Measurements from ENCODE around the gene GPLD1. TPM values are rescaled to one million over a fixed set of nuclear protein-coding genes. Genes with fewer than 3 reads are reported as not detected.

Gene GPLD1
- total RNA-seq (1 to 10 TPM; 7.3 to 8.2 TPM), polyA plus RNA-seq (1 to 10 TPM in 1 of 2 donors, under 1 TPM in 1; 0.50 to 4.5 TPM)
- long read RNA-seq, donor 1, partial matches to known transcripts = 3 of 8 reads
- long read RNA-seq, donor 1, other reads (novel, unspliced or antisense) = 5 of 8 reads
- long read RNA-seq, donor 2, partial matches to known transcripts = 1 of 6 reads
- long read RNA-seq, donor 2, other reads (novel, unspliced or antisense) = 5 of 6 reads

GRCh38 chr6:24489470-24489869 lies at the start of gene GPLD1:
Gene GPLD1 (minus strand): TSS chr6:24489578. CDS start chr6:24489511, 67 bp downstream.
- 91 to 93% methylated on average over 6 of the region's 6 CpGs for WGBS, 2 donors
- no peaks in the 10 kb centered on the region for H3K4me1 ChIP-seq (ENCODE audit: control insufficient read depth in 1 of 2, insufficient read depth in 2 of 2, low read length in 2 of 2)
- H3K4me3 ChIP-seq (ENCODE audit: low read length in 2 of 2) = no peak within 1 kb of the TSS
- no peak for DNase-seq
- no peak for ATAC-seq (ENCODE audit: low FRiP score)
- no peaks in the 10 kb centered on the region for H3K9me3 ChIP-seq (ENCODE audit: control insufficient read depth, low read length)
- H3K27me3 ChIP-seq (ENCODE audit: control insufficient read depth in 1 of 2, insufficient read depth in 2 of 2, low read length in 1 of 2) = no peaks in the 10 kb centered on the region
- intact Hi-C loops (cut with DNase I) = no loop called here
- no peak within 1 kb of the TSS for H3K27ac ChIP-seq (ENCODE audit: low read depth in 1 of 2, low read length in 2 of 2)
- no peaks in the 10 kb centered on the region for H3K36me3 ChIP-seq (ENCODE audit: control insufficient read depth in 1 of 2, insufficient read depth in 2 of 2, low read length in 1 of 2)

- DNase-seq (no peak), ATAC-seq (ENCODE audit: low FRiP score) (no peak)
- 94% methylated on average over 8 of the region's 8 CpGs for WGBS, 2 donors
- intact Hi-C loops (cut with DNase I) = no loop called here
- no peak overlapping the region for H3K27ac ChIP-seq (ENCODE audit: low read depth in 1 of 2, low read length in 2 of 2)
- H3K27me3 ChIP-seq (ENCODE audit: control insufficient read depth in 1 of 2, insufficient read depth in 2 of 2, low read length in 1 of 2) = no peaks in the 10 kb centered on the region
- peaks cover 0 to 6% of the 10 kb centered on the region in 2 donors for H3K36me3 ChIP-seq (ENCODE audit: control insufficient read depth in 1 of 2, insufficient read depth in 2 of 2, low read length in 1 of 2)
- H3K4me3 ChIP-seq (ENCODE audit: low read length in 2 of 2) = no peak overlapping the region
- H3K4me1 ChIP-seq (ENCODE audit: control insufficient read depth in 1 of 2, insufficient read depth in 2 of 2, low read length in 2 of 2) = no peaks in the 10 kb centered on the region
- H3K9me3 ChIP-seq (ENCODE audit: control insufficient read depth, low read length) = no peaks in the 10 kb centered on the region
These were observed 48.5 kb upstream of the GPLD1 start for GRCh38 chr6:24537771-24538385.

GRCh38 chr6:24537082-24537699 lies 47.8 kb upstream of the GPLD1 start:
- Histone ChIP-seq H3K36me3 (ENCODE audit: control insufficient read depth in 1 of 2, insufficient read depth in 2 of 2, low read length in 1 of 2) (peaks cover 0 to 6% of the 10 kb centered on the region in 2 donors), H3K9me3 (ENCODE audit: control insufficient read depth, low read length) (no peaks in the 10 kb centered on the region), H3K27me3 (ENCODE audit: control insufficient read depth in 1 of 2, insufficient read depth in 2 of 2, low read length in 1 of 2) (no peaks in the 10 kb centered on the region), H3K4me3 (ENCODE audit: low read length in 2 of 2) (no peak overlapping the region), H3K27ac (ENCODE audit: low read depth in 1 of 2, low read length in 2 of 2) (no peak overlapping the region), H3K4me1 (ENCODE audit: control insufficient read depth in 1 of 2, insufficient read depth in 2 of 2, low read length in 2 of 2) (no peaks in the 10 kb centered on the region)
- intact Hi-C loops (cut with DNase I) = no loop called here
- 66 to 70% methylated on average over 8 of the region's 8 CpGs for WGBS, 2 donors
- DNase-seq = no peak
- no peak for ATAC-seq (ENCODE audit: low FRiP score)

GRCh38 chr6:24536466-24536865 lies 47.1 kb upstream of the GPLD1 start:
- DNase-seq = no peak
- intact Hi-C loops (cut with DNase I) = no loop called here
- no peak overlapping the region for H3K4me3 ChIP-seq (ENCODE audit: low read length in 2 of 2)
- H3K4me1 ChIP-seq (ENCODE audit: control insufficient read depth in 1 of 2, insufficient read depth in 2 of 2, low read length in 2 of 2) = no peaks in the 10 kb centered on the region
- H3K9me3 ChIP-seq (ENCODE audit: control insufficient read depth, low read length) = no peaks in the 10 kb centered on the region
- H3K27ac ChIP-seq (ENCODE audit: low read depth in 1 of 2, low read length in 2 of 2) = no peak overlapping the region
- H3K27me3 ChIP-seq (ENCODE audit: control insufficient read depth in 1 of 2, insufficient read depth in 2 of 2, low read length in 1 of 2) = no peaks in the 10 kb centered on the region
- WGBS, 2 donors = 52 to 61% methylated on average over 4 of the region's 4 CpGs
- ATAC-seq (ENCODE audit: low FRiP score) = no peak
- peaks cover 0 to 6% of the 10 kb centered on the region in 2 donors for H3K36me3 ChIP-seq (ENCODE audit: control insufficient read depth in 1 of 2, insufficient read depth in 2 of 2, low read length in 1 of 2)

- DNase-seq = no peak
- Histone ChIP-seq H3K27me3 (ENCODE audit: control insufficient read depth in 1 of 2, insufficient read depth in 2 of 2, low read length in 1 of 2) (no peaks in the 10 kb centered on the region), H3K27ac (ENCODE audit: low read depth in 1 of 2, low read length in 2 of 2) (no peak overlapping the region), H3K4me1 (ENCODE audit: control insufficient read depth in 1 of 2, insufficient read depth in 2 of 2, low read length in 2 of 2) (no peaks in the 10 kb centered on the region), H3K4me3 (ENCODE audit: low read length in 2 of 2) (no peak overlapping the region), H3K36me3 (ENCODE audit: control insufficient read depth in 1 of 2, insufficient read depth in 2 of 2, low read length in 1 of 2) (peaks cover 0 to 6% of the 10 kb centered on the region in 2 donors), H3K9me3 (ENCODE audit: control insufficient read depth, low read length) (no peaks in the 10 kb centered on the region)
- WGBS, 2 donors = 83 to 98% methylated on average over 3 of the region's 3 CpGs
- intact Hi-C loops (cut with DNase I) = no loop called here
- no peak for ATAC-seq (ENCODE audit: low FRiP score)
These were observed 45.8 kb upstream of the GPLD1 start for GRCh38 chr6:24535210-24535609.

- Histone ChIP-seq H3K4me3 (ENCODE audit: low read length in 2 of 2) (no peak overlapping the region), H3K4me1 (ENCODE audit: control insufficient read depth in 1 of 2, insufficient read depth in 2 of 2, low read length in 2 of 2) (no peaks in the 10 kb centered on the region), H3K36me3 (ENCODE audit: control insufficient read depth in 1 of 2, insufficient read depth in 2 of 2, low read length in 1 of 2) (peaks cover 0 to 6% of the 10 kb centered on the region in 2 donors), H3K27ac (ENCODE audit: low read depth in 1 of 2, low read length in 2 of 2) (no peak overlapping the region), H3K27me3 (ENCODE audit: control insufficient read depth in 1 of 2, insufficient read depth in 2 of 2, low read length in 1 of 2) (no peaks in the 10 kb centered on the region), H3K9me3 (ENCODE audit: control insufficient read depth, low read length) (no peaks in the 10 kb centered on the region)
- ATAC-seq (ENCODE audit: low FRiP score) (no peak), DNase-seq (no peak)
- intact Hi-C loops (cut with DNase I) = no loop called here
- WGBS, 2 donors = 95 to 98% methylated on average over 5 of the region's 5 CpGs
These were observed 45.0 kb upstream of the GPLD1 start for GRCh38 chr6:24534329-24534728.

- H3K4me1 ChIP-seq (ENCODE audit: control insufficient read depth in 1 of 2, insufficient read depth in 2 of 2, low read length in 2 of 2) = no peaks in the 10 kb centered on the region
- H3K27ac ChIP-seq (ENCODE audit: low read depth in 1 of 2, low read length in 2 of 2) = no peak overlapping the region
- DNase-seq = no peak
- no peak overlapping the region for H3K4me3 ChIP-seq (ENCODE audit: low read length in 2 of 2)
- intact Hi-C loops (cut with DNase I) = no loop called here
- H3K27me3 ChIP-seq (ENCODE audit: control insufficient read depth in 1 of 2, insufficient read depth in 2 of 2, low read length in 1 of 2) = no peaks in the 10 kb centered on the region
- ATAC-seq (ENCODE audit: low FRiP score) = no peak
- H3K36me3 ChIP-seq (ENCODE audit: control insufficient read depth in 1 of 2, insufficient read depth in 2 of 2, low read length in 1 of 2) = peaks cover 2 to 4% of the 10 kb centered on the region in 2 donors
- no peaks in the 10 kb centered on the region for H3K9me3 ChIP-seq (ENCODE audit: control insufficient read depth, low read length)
- WGBS, 2 donors = 93 to 95% methylated on average over 1 of the region's 1 CpG
These were observed 40.6 kb upstream of the GPLD1 start for GRCh38 chr6:24529985-24530384.

GRCh38 chr6:24524805-24525204 lies 35.4 kb upstream of the GPLD1 start:
- Histone ChIP-seq H3K36me3 (ENCODE audit: control insufficient read depth in 1 of 2, insufficient read depth in 2 of 2, low read length in 1 of 2) (peaks cover 0 to 5% of the 10 kb centered on the region in 2 donors), H3K4me1 (ENCODE audit: control insufficient read depth in 1 of 2, insufficient read depth in 2 of 2, low read length in 2 of 2) (no peaks in the 10 kb centered on the region), H3K4me3 (ENCODE audit: low read length in 2 of 2) (no peak overlapping the region), H3K9me3 (ENCODE audit: control insufficient read depth, low read length) (no peaks in the 10 kb centered on the region), H3K27me3 (ENCODE audit: control insufficient read depth in 1 of 2, insufficient read depth in 2 of 2, low read length in 1 of 2) (no peaks in the 10 kb centered on the region), H3K27ac (ENCODE audit: low read depth in 1 of 2, low read length in 2 of 2) (no peak overlapping the region)
- ATAC-seq (ENCODE audit: low FRiP score) = no peak
- 57 to 62% methylated on average over 5 of the region's 5 CpGs for WGBS, 2 donors
- intact Hi-C loops (cut with DNase I) = no loop called here
- no peak for DNase-seq

GRCh38 chr6:24524329-24524728 lies 35.0 kb upstream of the GPLD1 start:
- Histone ChIP-seq H3K4me3 (ENCODE audit: low read length in 2 of 2) (no peak overlapping the region), H3K36me3 (ENCODE audit: control insufficient read depth in 1 of 2, insufficient read depth in 2 of 2, low read length in 1 of 2) (peaks cover 0 to 5% of the 10 kb centered on the region in 2 donors), H3K27me3 (ENCODE audit: control insufficient read depth in 1 of 2, insufficient read depth in 2 of 2, low read length in 1 of 2) (no peaks in the 10 kb centered on the region), H3K4me1 (ENCODE audit: control insufficient read depth in 1 of 2, insufficient read depth in 2 of 2, low read length in 2 of 2) (no peaks in the 10 kb centered on the region), H3K27ac (ENCODE audit: low read depth in 1 of 2, low read length in 2 of 2) (no peak overlapping the region), H3K9me3 (ENCODE audit: control insufficient read depth, low read length) (no peaks in the 10 kb centered on the region)
- intact Hi-C loops (cut with DNase I) = no loop called here
- 67 to 85% methylated on average over 3 of the region's 3 CpGs for WGBS, 2 donors
- DNase-seq (no peak), ATAC-seq (ENCODE audit: low FRiP score) (no peak)

All from aorta (tissue), 5 donors.